Cardiac fibroblast (primary cell): ENCODE data around the gene TRMU.

Experiments used
- DNase-seq, 2 donors: peaks; one replicate each; pipeline versions ENCODE4 v3.0.0 to v3.0.0-alpha.2; 2010; ENCODE audit warnings: low read depth in 2 of 2
- H3K4me3 ChIP-seq, 2 donors: replicated peaks in 1 of 2; 1 replicate in 1 of 2; 2 replicates in 1 of 2; pipeline ENCODE4 v1.5.1; 2011; ENCODE audit warnings: low read depth in 2 of 2, low read length in 2 of 2, mild to moderate bottlenecking in 2 of 2, moderate library complexity in 1 of 2
- TF ChIP-seq, protein P1 (sequence below): IDR thresholded peaks from one replicate; pipeline ENCODE4 v1.5.1; 2011; ENCODE audit warnings: low read depth, mild to moderate bottlenecking, low read length, inconsistent platforms

TRMU gene

GRCh38 chr22:46318576-46318975 is 16.9 kb upstream of the TRMU start:
- no peak for DNase-seq
- TF ChIP-seq, protein P1, sequence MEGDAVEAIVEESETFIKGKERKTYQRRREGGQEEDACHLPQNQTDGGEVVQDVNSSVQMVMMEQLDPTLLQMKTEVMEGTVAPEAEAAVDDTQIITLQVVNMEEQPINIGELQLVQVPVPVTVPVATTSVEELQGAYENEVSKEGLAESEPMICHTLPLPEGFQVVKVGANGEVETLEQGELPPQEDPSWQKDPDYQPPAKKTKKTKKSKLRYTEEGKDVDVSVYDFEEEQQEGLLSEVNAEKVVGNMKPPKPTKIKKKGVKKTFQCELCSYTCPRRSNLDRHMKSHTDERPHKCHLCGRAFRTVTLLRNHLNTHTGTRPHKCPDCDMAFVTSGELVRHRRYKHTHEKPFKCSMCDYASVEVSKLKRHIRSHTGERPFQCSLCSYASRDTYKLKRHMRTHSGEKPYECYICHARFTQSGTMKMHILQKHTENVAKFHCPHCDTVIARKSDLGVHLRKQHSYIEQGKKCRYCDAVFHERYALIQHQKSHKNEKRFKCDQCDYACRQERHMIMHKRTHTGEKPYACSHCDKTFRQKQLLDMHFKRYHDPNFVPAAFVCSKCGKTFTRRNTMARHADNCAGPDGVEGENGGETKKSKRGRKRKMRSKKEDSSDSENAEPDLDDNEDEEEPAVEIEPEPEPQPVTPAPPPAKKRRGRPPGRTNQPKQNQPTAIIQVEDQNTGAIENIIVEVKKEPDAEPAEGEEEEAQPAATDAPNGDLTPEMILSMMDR = no peak
- no peak overlapping the region for H3K4me3 ChIP-seq

DNA sequence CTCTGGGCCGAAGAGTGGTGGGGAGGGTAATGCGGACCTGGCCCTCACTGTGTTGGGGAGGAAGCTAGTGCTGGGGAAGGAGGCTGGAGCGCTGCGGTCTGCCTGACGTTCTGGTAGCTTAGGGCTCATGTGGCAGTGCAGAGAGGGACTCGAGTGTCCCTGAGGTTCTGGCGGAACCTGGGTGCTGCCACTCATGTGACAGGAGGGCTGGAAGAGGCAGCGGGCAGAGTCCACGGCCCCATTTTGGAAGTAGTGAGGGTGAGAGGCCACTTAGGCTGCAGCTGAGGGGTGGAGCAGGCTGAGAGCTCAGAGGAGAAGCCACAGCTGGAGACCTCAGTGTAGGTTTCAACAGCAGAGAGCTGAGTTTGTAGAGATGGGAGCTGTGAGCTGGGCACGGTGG is 16.2 kb upstream of the TRMU start:
- H3K4me3 ChIP-seq = no peak overlapping the region
- TF ChIP-seq, protein P1 = no peak
- no peak for DNase-seq

DNA sequence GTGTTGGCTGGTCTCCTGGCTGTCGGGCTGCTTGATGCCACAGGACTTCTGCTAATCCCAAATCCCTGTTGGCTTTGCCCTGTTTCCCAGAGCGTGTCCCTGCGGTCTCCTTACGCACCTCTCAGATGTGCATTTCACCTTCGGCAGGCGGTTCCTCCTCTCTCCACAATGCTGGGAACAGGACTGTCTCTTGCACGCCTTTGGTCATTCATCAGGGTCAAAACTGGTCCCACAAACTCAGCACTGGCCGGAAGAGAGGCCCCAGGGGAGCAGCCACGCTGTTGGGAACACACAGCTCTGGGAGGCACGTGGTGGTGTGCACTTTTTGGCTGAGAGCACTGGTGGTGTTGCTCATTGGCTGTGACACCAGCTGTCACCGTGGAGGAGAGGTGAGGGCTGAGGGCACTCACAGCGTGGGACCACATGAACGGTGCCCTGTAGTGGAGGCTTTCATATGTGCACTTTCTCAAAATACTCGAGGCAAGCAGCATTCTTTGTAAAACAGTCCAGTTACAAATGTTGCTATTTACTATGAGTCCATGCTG is 15.3 kb upstream of the TRMU start:
- TF ChIP-seq, protein P1 = no peak
- H3K4me3 ChIP-seq = no peak overlapping the region

DNA sequence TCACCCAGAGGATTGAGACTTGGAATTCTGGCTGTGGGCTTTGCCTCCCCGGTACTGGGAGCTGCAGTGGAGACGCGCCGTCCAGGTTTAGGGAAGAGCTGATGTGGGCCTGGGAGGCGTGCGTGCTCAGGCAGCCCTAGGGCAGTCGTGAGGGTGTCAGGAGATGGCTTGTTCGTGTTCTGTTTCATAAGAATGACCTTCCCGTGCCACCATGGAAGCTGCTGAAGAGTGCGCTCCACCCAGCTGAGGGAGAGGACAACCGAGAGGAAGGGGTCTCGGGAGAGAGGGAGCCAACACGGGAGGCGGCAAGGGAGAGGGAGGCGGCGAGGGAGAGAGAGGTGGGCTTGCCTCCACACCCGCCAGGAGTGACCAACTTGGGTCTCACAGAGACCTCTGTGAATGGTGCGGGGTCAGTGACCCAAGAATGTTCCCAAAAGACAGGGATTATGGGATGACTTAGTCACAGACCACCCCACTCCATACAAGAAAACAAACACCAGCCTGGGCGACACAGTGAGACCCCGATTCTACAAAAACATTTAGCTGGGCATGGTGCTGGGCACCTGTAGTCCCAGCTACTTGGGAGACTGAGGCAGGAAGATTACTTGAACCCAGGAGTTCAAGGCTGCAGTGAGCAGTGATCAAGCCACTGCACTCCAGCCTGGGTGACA is 14.7 kb upstream of the TRMU start:
- TF ChIP-seq, protein P1 = no peak
- DNase-seq = no peak
- no peak overlapping the region for H3K4me3 ChIP-seq

More for the DNA sequence above, 15.3 kb upstream of the TRMU start:
- no peak for DNase-seq

DNA sequence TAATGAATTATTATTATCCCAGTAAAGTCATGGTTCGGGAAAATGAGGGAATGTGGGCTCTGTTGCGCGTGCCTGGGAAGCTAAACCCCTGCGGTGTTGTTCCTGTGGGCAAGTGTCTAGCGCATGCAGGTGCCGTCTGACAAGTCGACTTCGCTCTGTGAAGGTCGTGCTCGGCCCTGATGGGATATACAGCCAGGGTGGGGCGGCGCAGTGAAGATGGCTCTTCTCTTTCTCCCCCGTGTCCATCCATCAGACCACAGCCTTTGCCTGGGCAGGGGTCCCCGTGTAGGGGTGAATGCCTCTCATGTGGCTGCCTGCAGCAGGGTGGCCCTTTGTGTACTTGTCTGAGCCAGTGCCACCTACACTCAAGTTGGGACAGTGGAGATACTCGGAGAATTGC is 12.8 kb upstream of the TRMU start:
- TF ChIP-seq, protein P1 = no peak

GRCh38 chr22:46323162-46323561 is 12.4 kb upstream of the TRMU start:
- TF ChIP-seq, protein P1 = no peak
- H3K4me3 ChIP-seq = no peak overlapping the region
- DNase-seq = no peak

More for the DNA sequence above, 12.8 kb upstream of the TRMU start:
- no peak overlapping the region for H3K4me3 ChIP-seq
- DNase-seq = no peak
